Measurements from ENCODE around the gene MAP2K6. TPM values are rescaled to one million over a fixed set of nuclear protein-coding genes. Genes with fewer than 3 reads are reported as not detected.

MAP2K6 gene
- total and polyA plus RNA-seq, 2 donors (not counting 3 experiments of a cell fraction or from before 2014, with no cell fraction given): 5.9 to 13.9 TPM

- DNase-seq (ENCODE audit: low read depth, low spot score): peak; percentile 83
These were observed 166.8 kb downstream of the MAP2K6 start for GRCh38 chr17:69581061-69581961.

More at GRCh38 chr17:69581061-69581961, 166.8 kb downstream of the MAP2K6 start:
- Histone ChIP-seq H3K9me3 (replicated peaks; ENCODE audit: control insufficient read depth, insufficient read depth, low read length) (no peaks in the 10 kb centered on the region), H3K27ac (ENCODE audit: insufficient read depth, low read depth, low read length) (no peak overlapping the region), H3K9ac (replicated peaks; ENCODE audit: extremely low read depth, insufficient read depth, low read length) (no peak overlapping the region), H3K9me1 (replicated peaks; ENCODE audit: control insufficient read depth, extremely low read depth, insufficient read depth, low read length) (no peaks in the 10 kb centered on the region), H3K4me1 (ENCODE audit: control insufficient read depth, extremely low read depth, insufficient read depth, low read length) (peaks cover 11% of the 10 kb centered on the region), H3K79me2 (ENCODE audit: control insufficient read depth, insufficient read depth, low read length) (no peaks in the 10 kb centered on the region), H3K4me2 (ENCODE audit: insufficient read depth, low read length) (peak overlapping the region; percentile 72), H3K27me3 (ENCODE audit: control insufficient read depth in 2 of 2, insufficient read depth in 2 of 2, low read length in 2 of 2) (peaks cover 13 to 15% of the 10 kb centered on the region in 2 experiments), H3K4me3 (replicated peaks in 1 of 3; ENCODE audit: insufficient read depth in 1 of 3, low read depth in 1 of 3, low read length in 3 of 3) (peak overlapping the region in 1 of 3 experiments; percentile 46), H2AFZ (ENCODE audit: low read depth, low read length) (peak overlapping the region; percentile 35), H4K20me1 (replicated peaks; ENCODE audit: control insufficient read depth, extremely low read depth, insufficient read depth, low read length) (no peaks in the 10 kb centered on the region), H3K36me3 (ENCODE audit: control insufficient read depth in 2 of 2, extremely low read depth in 1 of 2, insufficient read depth in 2 of 2, low read length in 2 of 2) (no peaks in the 10 kb centered on the region)
- no TSS peak for BruUV-seq (replicated peaks)
- no peak for FAIRE-seq
- dilution Hi-C loops (cut with MboI; ENCODE audit: extremely low pct_ligation_motif_present, low sequenced_read_pairs) (no loop called here), intact Hi-C loops (cut with micrococcal nuclease) (no loop called here)
- ChIA-PET POLR2A (no interaction called here), CTCF (interaction anchor here (0.6 to 1.8 kb wide), 7 partner anchors 12 to 1048 kb away, joined by 3 to 6 read pairs (median 4); no protein-coding TSS in a partner anchor)
- TF ChIP-seq POLR2A (IDR thresholded peaks at IDR 0.05; ENCODE audit: low read depth, low read length) (no peak), CTCF (IDR thresholded peaks at IDR 0.05; ENCODE audit: extremely low read depth in 1 of 2, insufficient read depth in 1 of 2, low read depth in 1 of 2, low read length in 2 of 2) (no peak), JUN (IDR thresholded peaks at IDR 0.05; ENCODE audit: borderline replicate concordance, insufficient read depth, insufficient read length, low read depth) (peak; percentile 85), EZH2 (IDR thresholded peaks at IDR 0.05; ENCODE audit: borderline replicate concordance, low read depth, low read length, severe bottlenecking) (no peak), MYC (IDR thresholded peaks at IDR 0.05; ENCODE audit: low read depth, low read length) (no peak), GATA2 (IDR thresholded peaks at IDR 0.05; ENCODE audit: insufficient read depth, insufficient read length, low read depth, low read length) (peak; percentile 40), MAX (IDR thresholded peaks at IDR 0.05; ENCODE audit: insufficient read depth, insufficient read length) (no peak), FOS (IDR thresholded peaks at IDR 0.05; ENCODE audit: borderline replicate concordance, insufficient read depth, low read length) (peak; percentile 65), POLR2AphosphoS5 (IDR thresholded peaks at IDR 0.05; ENCODE audit: insufficient read depth, low read depth, low read length) (no peak)

Measured in endothelial cell of umbilical vein (primary cell).